Mesendoderm (in vitro differentiated cells): ENCODE measurements around the gene CLCN3.

ENCODE experiments used
- DNase-seq: peaks from one replicate; pipeline ENCODE4 v3.0.0; 2013
- H2AK5ac ChIP-seq: 2 replicates; pipeline ENCODE4 v1.6.1; 2013; ENCODE audit warnings: low read length, inconsistent platforms
- H2BK120ac ChIP-seq: 2 replicates; pipeline ENCODE4 v1.6.1; 2013; ENCODE audit warnings: low read depth, mild to moderate bottlenecking, low read length, moderate library complexity, mixed read lengths
- H2BK15ac ChIP-seq: replicated peaks from 2 replicates; pipeline ENCODE4 v1.6.1; 2013; ENCODE audit warnings: low read depth, mild to moderate bottlenecking, moderate library complexity
- H2BK5ac ChIP-seq: 2 replicates; pipeline ENCODE4 v1.6.1; 2013; ENCODE audit warnings: low read length, inconsistent platforms
- H3K18ac ChIP-seq: 2 replicates; pipeline ENCODE4 v1.6.1; 2013; ENCODE audit warnings: mild to moderate bottlenecking, low read length, mixed read lengths
- H3K23ac ChIP-seq: one replicate; pipeline ENCODE4 v1.6.1; 2013; ENCODE audit warnings: low read length
- H3K27ac ChIP-seq: 2 replicates; pipeline ENCODE4 v1.5.1; 2013; ENCODE audit warnings: low read depth, mild to moderate bottlenecking, inconsistent platforms, low read length, moderate library complexity
- H3K27me3 ChIP-seq: 2 replicates; pipeline ENCODE4 v1.6.1; 2013; ENCODE audit warnings: low read length, control low read depth, mild to moderate bottlenecking, inconsistent platforms; ENCODE audit not compliant: insufficient read depth, poor library complexity
- H3K36me3 ChIP-seq: 2 replicates; pipeline ENCODE4 v1.6.1; 2013; ENCODE audit warnings: low read length, inconsistent platforms; ENCODE audit not compliant: control insufficient read depth, insufficient read depth
- H3K4ac ChIP-seq: one replicate; pipeline ENCODE4 v1.6.1; 2013; ENCODE audit warnings: low read depth, mild to moderate bottlenecking, low read length, moderate library complexity
- H3K4me1 ChIP-seq: 2 replicates; pipeline ENCODE4 v1.6.1; 2013; ENCODE audit warnings: low read depth, low read length, inconsistent platforms; ENCODE audit not compliant: control insufficient read depth
- H3K4me2 ChIP-seq: 2 replicates; pipeline ENCODE4 v1.6.1; 2013; ENCODE audit warnings: low read length
- H3K4me3 ChIP-seq: 2 replicates; pipeline ENCODE4 v1.5.1; 2013; ENCODE audit warnings: mild to moderate bottlenecking, low read length
- H3K56ac ChIP-seq: one replicate; pipeline ENCODE4 v1.6.1; 2013; ENCODE audit warnings: low read length
- H3K79me1 ChIP-seq: 2 replicates; pipeline ENCODE4 v1.6.1; 2013; ENCODE audit warnings: low read length, inconsistent platforms
- H3K79me2 ChIP-seq: 2 replicates; pipeline ENCODE4 v1.6.1; 2013; ENCODE audit warnings: mild to moderate bottlenecking, low read length; ENCODE audit not compliant: control insufficient read depth, insufficient read depth
- H3K9ac ChIP-seq: 2 replicates; pipeline ENCODE4 v1.6.1; 2013; ENCODE audit warnings: low read length, inconsistent platforms
- H4K5ac ChIP-seq: one replicate; pipeline ENCODE4 v1.6.1; 2013; ENCODE audit warnings: low read length
- H4K8ac ChIP-seq: one replicate; pipeline ENCODE4 v1.6.1; 2013; ENCODE audit warnings: low read depth, mild to moderate bottlenecking, control low read depth, low read length, moderate library complexity
- WGBS: extraction: QIAGEN DNeasy Blood & Tissue Kit; methylation state at CpG from one replicate; pipeline ENCODE4 v1.1.7; 2013; ENCODE audit warnings: low lambda C conversion rate, missing lambda C conversion rate; ENCODE audit not compliant: insufficient coverage; ENCODE audit errors: extremely low coverage; 5-methylcytosine and 5-hydroxymethylcytosine counted together

Gene CLCN3

DNA sequence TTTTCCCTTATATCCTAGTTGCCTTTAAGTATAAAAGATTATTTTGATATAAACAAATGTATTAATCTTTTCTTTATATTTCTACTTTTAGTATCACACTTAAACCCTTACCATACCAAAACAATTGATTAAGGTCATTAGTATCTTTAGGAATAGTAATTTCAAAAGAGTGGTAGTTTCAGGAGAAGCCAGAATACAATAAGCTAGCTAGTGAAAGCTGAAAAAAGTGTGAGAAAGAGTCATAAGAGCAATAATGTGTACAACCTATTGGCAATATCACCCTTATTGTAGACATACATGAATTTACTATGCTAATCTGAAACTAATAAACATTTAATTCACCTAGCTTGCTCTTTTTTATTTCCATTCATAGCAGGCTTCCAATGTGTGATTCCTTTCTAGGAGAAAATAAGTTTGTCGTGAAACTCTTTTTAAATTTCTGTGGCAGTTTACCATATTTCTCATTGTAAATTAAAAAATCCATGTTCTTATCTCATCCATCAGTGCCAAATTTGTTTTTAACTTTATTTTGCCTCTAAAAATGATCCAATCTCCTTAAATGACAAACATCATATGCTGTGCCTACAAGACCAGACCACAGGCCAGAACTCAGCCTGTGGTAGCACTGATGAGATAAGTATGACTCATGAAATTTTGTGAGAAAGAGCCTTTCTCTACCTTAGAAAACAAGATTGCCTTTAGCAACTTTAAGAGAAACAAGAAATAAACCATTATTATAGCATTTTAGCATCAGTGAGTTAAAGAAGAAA is 16.1 kb upstream of the CLCN3 start:
- Histone ChIP-seq H3K4me2 (no peak overlapping the region), H3K79me1 (peaks cover 2% of the 10 kb centered on the region), H3K4me1 (no peaks in the 10 kb centered on the region), H2AK5ac (no peak overlapping the region), H3K4me3 (no peak overlapping the region), H3K79me2 (no peaks in the 10 kb centered on the region), H3K23ac (no peak overlapping the region), H3K56ac (no peak overlapping the region), H4K8ac (no peak overlapping the region), H3K36me3 (no peaks in the 10 kb centered on the region), H3K4ac (no peak overlapping the region), H3K9ac (no peak overlapping the region), H2BK120ac (no peak overlapping the region), H3K27ac (no peak overlapping the region), H2BK15ac (no peak overlapping the region), H3K27me3 (no peaks in the 10 kb centered on the region), H4K5ac (no peak overlapping the region), H2BK5ac (no peak overlapping the region), H3K18ac (no peak overlapping the region)
- no CpG with 5 or more reads among the region's 1 CpG for WGBS
- peak; percentile 61 for DNase-seq

- Histone ChIP-seq H3K4ac (no peak overlapping the region), H2BK15ac (no peak overlapping the region), H4K8ac (no peak overlapping the region), H3K27me3 (no peaks in the 10 kb centered on the region), H3K18ac (no peak overlapping the region), H3K56ac (no peak overlapping the region), H3K4me2 (no peak overlapping the region), H3K4me1 (no peaks in the 10 kb centered on the region), H2BK5ac (no peak overlapping the region), H3K4me3 (no peak overlapping the region), H4K5ac (no peak overlapping the region), H3K27ac (no peak overlapping the region), H2BK120ac (no peak overlapping the region), H2AK5ac (no peak overlapping the region), H3K79me2 (no peaks in the 10 kb centered on the region), H3K79me1 (peaks cover 2% of the 10 kb centered on the region), H3K23ac (no peak overlapping the region), H3K36me3 (no peaks in the 10 kb centered on the region), H3K9ac (no peak overlapping the region)
- no CpG with 5 or more reads among the region's 1 CpG for WGBS
- DNase-seq, result no peak
Measured at GRCh38 chr4:169604903-169605331, 15.5 kb upstream of the CLCN3 start.

DNA sequence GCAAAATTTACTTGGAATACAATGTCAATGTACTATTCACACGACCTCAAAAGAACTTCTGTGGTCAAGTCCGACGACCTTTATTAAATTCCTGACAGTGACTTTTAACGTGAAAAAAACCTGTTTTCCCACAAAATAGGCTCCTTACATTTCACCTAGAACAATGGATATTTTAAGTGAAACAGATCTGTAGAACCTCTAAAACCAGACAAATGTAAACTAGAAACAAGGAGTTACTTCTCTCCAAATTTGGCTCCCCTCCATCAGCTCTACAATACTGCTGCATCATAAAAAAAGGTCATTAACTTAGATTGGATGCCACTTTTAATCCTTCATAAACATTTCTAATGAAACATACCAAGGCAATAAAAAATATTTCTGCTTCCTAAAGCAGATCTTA is 9.2 kb upstream of the CLCN3 start:
- Histone ChIP-seq H3K79me1 (peaks cover 2% of the 10 kb centered on the region), H3K36me3 (no peaks in the 10 kb centered on the region), H3K4ac (no peak overlapping the region), H2BK5ac (no peak overlapping the region), H3K23ac (no peak overlapping the region), H3K27ac (no peak overlapping the region), H2AK5ac (no peak overlapping the region), H3K9ac (no peak overlapping the region), H3K4me3 (no peak overlapping the region), H3K18ac (no peak overlapping the region), H4K8ac (no peak overlapping the region), H3K56ac (no peak overlapping the region), H3K4me2 (no peak overlapping the region), H2BK15ac (no peak overlapping the region), H4K5ac (no peak overlapping the region), H3K27me3 (no peaks in the 10 kb centered on the region), H2BK120ac (no peak overlapping the region), H3K79me2 (peaks cover 3% of the 10 kb centered on the region), H3K4me1 (no peaks in the 10 kb centered on the region)
- no peak for DNase-seq
- no CpG with 5 or more reads among the region's 4 CpGs for WGBS

DNA sequence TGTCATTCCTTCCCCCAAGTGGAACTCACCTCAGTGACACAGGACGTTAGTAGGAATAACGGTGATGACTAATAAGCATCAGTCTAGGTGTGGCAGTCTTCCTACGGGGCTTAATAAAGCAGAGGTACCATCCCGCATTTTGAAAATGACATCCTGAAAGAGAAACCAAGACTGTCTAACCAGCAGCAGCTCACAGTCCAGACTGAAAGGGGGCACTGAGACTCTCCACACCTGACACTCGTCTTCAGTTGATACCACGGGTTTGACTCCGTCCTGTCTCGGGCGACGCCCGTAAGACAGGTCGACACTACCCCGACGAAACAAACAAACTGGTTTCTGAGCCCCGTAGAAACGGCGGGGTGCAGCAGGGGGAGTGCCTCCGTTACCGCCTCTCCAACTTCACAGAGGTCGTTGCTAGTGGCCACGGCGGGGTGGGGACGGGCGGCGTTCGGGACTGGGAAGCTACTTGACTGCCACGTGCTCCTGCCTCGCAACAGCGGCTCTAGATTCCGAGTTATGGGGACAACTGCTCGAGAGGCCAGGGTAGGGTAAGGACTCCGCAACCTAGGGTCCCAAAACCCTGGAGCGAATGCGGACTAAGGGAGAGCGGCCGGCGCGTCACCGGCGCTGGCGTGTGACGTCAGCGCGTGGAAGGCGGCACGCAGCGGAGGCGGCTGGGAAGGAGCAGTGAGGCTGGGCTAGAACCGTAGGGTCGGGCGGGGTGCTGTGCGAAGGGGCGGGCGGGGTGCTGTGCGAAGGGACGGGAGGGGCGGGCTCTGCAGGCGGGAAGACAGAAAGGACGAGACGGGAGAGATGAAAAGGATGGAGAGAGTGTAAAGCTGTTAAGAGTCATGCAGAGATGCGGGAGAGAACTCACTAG is 8.1 kb upstream of the CLCN3 start, which contains the start of gene NEK1:
NEK1 (minus strand) TSS at position 593 of the 880 bp plus-strand sequence. CDS start 9,953 bp downstream, outside the sequence.
- Histone ChIP-seq H3K4me3 (peak within 1 kb of the TSS; percentile 48), H2BK5ac (no peak within 1 kb of the TSS), H3K36me3 (no peaks in the 10 kb centered on the region), H4K5ac (no peak within 1 kb of the TSS), H3K4me2 (peak within 1 kb of the TSS; percentile 83), H3K18ac (no peak within 1 kb of the TSS), H2AK5ac (no peak within 1 kb of the TSS), H3K56ac (peak within 1 kb of the TSS; percentile 85), H3K4me1 (no peaks in the 10 kb centered on the region), H2BK15ac (no peak within 1 kb of the TSS), H3K79me2 (peaks cover 3% of the 10 kb centered on the region), H3K27me3 (no peaks in the 10 kb centered on the region), H3K9ac (peak within 1 kb of the TSS; percentile 73), H4K8ac (peak within 1 kb of the TSS; percentile 56), H3K4ac (no peak within 1 kb of the TSS), H2BK120ac (no peak within 1 kb of the TSS), H3K79me1 (no peaks in the 10 kb centered on the region), H3K23ac (no peak within 1 kb of the TSS), H3K27ac (peak within 1 kb of the TSS; percentile 65)
- WGBS, result no CpG with 5 or more reads among the region's 61 CpGs
- DNase-seq, result peak; percentile 92

DNA sequence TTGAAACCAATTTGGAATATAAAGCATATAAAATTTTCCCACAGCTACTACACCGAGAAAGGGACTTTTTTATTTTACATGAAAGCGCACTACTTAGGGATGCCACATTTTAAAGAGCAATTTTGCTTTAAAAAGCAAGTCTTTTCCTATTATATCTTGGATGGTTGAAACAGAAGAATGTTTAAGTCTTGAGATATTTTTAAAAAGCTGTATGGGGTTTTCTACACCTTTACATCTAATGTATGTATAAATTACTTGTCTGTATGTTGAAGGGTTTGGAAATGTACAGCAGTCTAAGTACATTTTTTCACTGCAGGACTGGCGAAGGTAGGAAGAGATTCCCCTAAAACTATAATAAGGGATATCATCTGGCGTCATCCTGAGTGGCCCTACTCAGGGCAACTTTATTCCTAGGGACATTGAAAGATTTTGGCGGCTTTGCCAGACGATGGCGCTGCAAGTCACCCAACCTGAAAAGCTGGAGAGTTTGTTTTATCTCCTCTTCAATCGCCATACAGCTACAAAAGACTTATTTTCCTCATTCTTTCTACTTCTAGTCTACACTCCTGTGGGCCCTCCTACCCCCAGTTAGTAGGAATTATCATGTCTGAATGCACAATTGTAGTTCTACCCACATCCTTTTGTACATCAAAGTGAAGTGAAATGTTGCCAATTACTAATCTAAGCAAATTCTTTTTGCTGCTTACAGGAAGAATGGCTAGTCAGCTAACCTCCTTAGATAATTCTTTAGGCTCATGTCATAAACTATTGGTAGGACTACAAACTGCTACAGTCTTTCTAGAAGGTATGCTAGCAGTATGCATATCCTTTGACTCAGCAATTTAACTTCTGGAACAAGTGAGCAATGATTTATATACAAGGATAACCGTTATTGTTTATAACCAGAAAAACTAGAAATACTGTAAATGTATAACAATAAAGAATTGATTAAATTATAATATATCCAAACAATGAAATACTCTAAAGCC is 7.2 kb upstream of the CLCN3 start:
- no peak overlapping the region for H3K18ac ChIP-seq
- no peaks in the 10 kb centered on the region for H3K27me3 ChIP-seq
- H3K4me1 ChIP-seq, result no peaks in the 10 kb centered on the region
- H3K56ac ChIP-seq, result peak overlapping the region; percentile 79
- H3K4me3 ChIP-seq, result peak overlapping the region; percentile 35
- H2BK5ac ChIP-seq, result no peak overlapping the region
- peak; percentile 92 for DNase-seq
- H3K4me2 ChIP-seq, result peak overlapping the region; percentile 29
- H4K8ac ChIP-seq, result peak overlapping the region; percentile 56
- H3K23ac ChIP-seq, result no peak overlapping the region
- peaks cover 3% of the 10 kb centered on the region for H3K79me2 ChIP-seq
- peak overlapping the region; percentile 59 for H3K9ac ChIP-seq
- H2BK120ac ChIP-seq, result no peak overlapping the region
- H3K79me1 ChIP-seq, result no peaks in the 10 kb centered on the region
- no peak overlapping the region for H4K5ac ChIP-seq
- H2BK15ac ChIP-seq, result no peak overlapping the region
- H3K27ac ChIP-seq, result no peak overlapping the region
- H3K4ac ChIP-seq, result no peak overlapping the region
- no peak overlapping the region for H2AK5ac ChIP-seq
- WGBS, result no CpG with 5 or more reads among the region's 9 CpGs
- H3K36me3 ChIP-seq, result no peaks in the 10 kb centered on the region
